ENCODE results near the gene RNF41.

- TF ChIP-seq, protein P1, sequence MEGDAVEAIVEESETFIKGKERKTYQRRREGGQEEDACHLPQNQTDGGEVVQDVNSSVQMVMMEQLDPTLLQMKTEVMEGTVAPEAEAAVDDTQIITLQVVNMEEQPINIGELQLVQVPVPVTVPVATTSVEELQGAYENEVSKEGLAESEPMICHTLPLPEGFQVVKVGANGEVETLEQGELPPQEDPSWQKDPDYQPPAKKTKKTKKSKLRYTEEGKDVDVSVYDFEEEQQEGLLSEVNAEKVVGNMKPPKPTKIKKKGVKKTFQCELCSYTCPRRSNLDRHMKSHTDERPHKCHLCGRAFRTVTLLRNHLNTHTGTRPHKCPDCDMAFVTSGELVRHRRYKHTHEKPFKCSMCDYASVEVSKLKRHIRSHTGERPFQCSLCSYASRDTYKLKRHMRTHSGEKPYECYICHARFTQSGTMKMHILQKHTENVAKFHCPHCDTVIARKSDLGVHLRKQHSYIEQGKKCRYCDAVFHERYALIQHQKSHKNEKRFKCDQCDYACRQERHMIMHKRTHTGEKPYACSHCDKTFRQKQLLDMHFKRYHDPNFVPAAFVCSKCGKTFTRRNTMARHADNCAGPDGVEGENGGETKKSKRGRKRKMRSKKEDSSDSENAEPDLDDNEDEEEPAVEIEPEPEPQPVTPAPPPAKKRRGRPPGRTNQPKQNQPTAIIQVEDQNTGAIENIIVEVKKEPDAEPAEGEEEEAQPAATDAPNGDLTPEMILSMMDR (IDR thresholded peaks at IDR 0.05): peak; percentile 37 to 77 (median 74)
- peak in 2 of 4 donors; percentile 86 to 89 for TF ChIP-seq POLR2A (IDR thresholded peaks at IDR 0.05)
These were observed 45.1 kb upstream of the RNF41 start, which contains the start of gene COQ10A for GRCh38 chr12:56266693-56267442.
